Stimulated activated naive B cell treated with anti-CD40 and anti-IgM and Interleukin-4, amounts not matched to agents 10 μg/mL and 1 μg/mL and 100 μg/mL, for 72 hours (primary cell): ENCODE data around the gene BHLHE40.
A peak's percentile ranks its signal among the peaks of the same experiment; 100 is the strongest.

Experiments used
- ATAC-seq, 2 donors: fragments of 150-1000 bp; cut with Tn5 transposase; replicated peaks; 2 replicates each; pipeline ENCODE4 v1.10.0; 2021; ENCODE audit warnings: moderate library complexity in 1 of 2
- DNase-seq: peaks from one replicate; pipeline ENCODE4 v3.0.0; 2021
- H3K27ac Mint-ChIP-seq: one replicate; pipeline ENCODE4 v1.8.0; 2022; ENCODE audit warnings: mild to moderate bottlenecking, mixed read lengths
- H3K27me3 Mint-ChIP-seq, 2 donors: one replicate each; pipeline ENCODE4 v1.8.0; 2022; ENCODE audit warnings: mixed read lengths in 2 of 2
- H3K36me3 Mint-ChIP-seq, 2 donors: one replicate each; pipeline ENCODE4 v1.8.0; 2022; ENCODE audit warnings: mixed read lengths in 2 of 2, mild to moderate bottlenecking in 1 of 2
- H3K4me1 Mint-ChIP-seq, 2 donors: one replicate each; pipeline ENCODE4 v1.8.0; 2022; ENCODE audit warnings: mixed read lengths in 2 of 2, mild to moderate bottlenecking in 1 of 2
- H3K4me3 Mint-ChIP-seq, 2 donors: one replicate each; pipeline ENCODE4 v1.8.0; 2022; ENCODE audit warnings: mild to moderate bottlenecking in 2 of 2, mixed read lengths in 2 of 2, moderate library complexity in 1 of 2
- H3K9me3 Mint-ChIP-seq, 2 donors: one replicate each; pipeline ENCODE4 v1.8.0; 2022; ENCODE audit warnings: mixed read lengths in 2 of 2, mild to moderate bottlenecking in 1 of 2

BHLHE40 gene

GRCh38 chr3:5020242-5020722 is 41.0 kb downstream of the BHLHE40 start:
- Mint-ChIP-seq H3K9me3 (no peaks in the 10 kb centered on the region), H3K27me3 (no peaks in the 10 kb centered on the region), H3K4me3 (no peak overlapping the region), H3K4me1 (peaks cover 56 to 84% of the 10 kb centered on the region in 2 donors), H3K27ac (peak overlapping the region; percentile 53), H3K36me3 (no peaks in the 10 kb centered on the region)
- DNase-seq (no peak), ATAC-seq (no peak)

- Mint-ChIP-seq H3K36me3 (no peaks in the 10 kb centered on the region), H3K4me3 (peak overlapping the region in 1 of 2 donors; percentile 13)
Measured at GRCh38 chr3:5021116-5022092, 42.2 kb downstream of the BHLHE40 start.

GRCh38 chr3:5022187-5022965 is 43.1 kb downstream of the BHLHE40 start:
- Mint-ChIP-seq H3K4me3 (no peak overlapping the region), H3K4me1 (peaks cover 56 to 83% of the 10 kb centered on the region in 2 donors)

More at GRCh38 chr3:5021116-5022092, 42.2 kb downstream of the BHLHE40 start:
- no peaks in the 10 kb centered on the region for H3K9me3 Mint-ChIP-seq
- DNase-seq (no peak), ATAC-seq (no peak)
- H3K4me1 Mint-ChIP-seq, result peaks cover 58 to 84% of the 10 kb centered on the region in 2 donors
- peak overlapping the region; percentile 53 for H3K27ac Mint-ChIP-seq
- H3K27me3 Mint-ChIP-seq, result no peaks in the 10 kb centered on the region

DNA sequence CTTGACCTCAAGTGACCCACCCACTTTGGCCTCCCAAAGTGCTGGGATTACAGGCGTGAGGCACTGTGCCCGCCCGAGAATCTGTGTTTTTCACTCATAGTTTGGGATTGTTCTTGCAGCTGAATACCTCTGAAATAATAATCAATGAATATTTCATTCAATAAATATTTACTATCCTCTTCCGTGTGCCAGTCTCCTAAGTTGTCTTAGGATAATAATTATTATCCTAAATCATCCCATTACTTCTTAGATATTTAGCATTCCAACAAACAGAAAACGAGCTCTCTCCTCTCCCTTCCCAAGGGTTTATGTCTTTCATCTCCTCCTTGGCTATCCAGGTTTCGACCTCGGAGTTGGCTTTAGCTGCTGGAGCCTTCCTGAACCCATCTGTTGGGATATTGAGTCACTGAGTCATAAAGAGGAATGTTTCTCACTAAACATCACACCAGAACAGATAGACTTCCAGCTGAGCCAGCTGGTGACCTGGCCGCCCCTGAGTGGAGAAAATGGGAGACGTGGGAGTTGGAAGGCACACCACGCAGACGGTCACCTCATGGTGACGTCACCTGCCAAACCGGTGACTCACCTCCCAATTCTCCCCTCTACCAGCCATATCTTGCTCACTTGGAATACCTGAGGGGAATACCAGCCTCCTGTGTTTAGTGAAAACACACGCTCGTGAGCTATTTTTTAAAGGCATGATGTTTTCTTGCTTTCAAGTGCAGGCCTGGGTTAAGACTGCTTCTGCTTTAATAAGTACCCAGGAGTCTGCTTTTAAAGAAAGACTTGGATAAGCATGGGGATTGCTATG is 43.9 kb downstream of the BHLHE40 start:
- peak; percentile 59 for DNase-seq

More at GRCh38 chr3:5022187-5022965, 43.1 kb downstream of the BHLHE40 start:
- ATAC-seq (peak; percentile 64 to 68), DNase-seq (no peak)
- no peaks in the 10 kb centered on the region for H3K36me3 Mint-ChIP-seq
- H3K27ac Mint-ChIP-seq, result peak overlapping the region; percentile 53
- H3K27me3 Mint-ChIP-seq, result no peaks in the 10 kb centered on the region
- no peaks in the 10 kb centered on the region for H3K9me3 Mint-ChIP-seq

GRCh38 chr3:5023777-5024346 is 44.6 kb downstream of the BHLHE40 start:
- Mint-ChIP-seq H3K36me3 (no peaks in the 10 kb centered on the region), H3K27ac (peak overlapping the region; percentile 95), H3K27me3 (no peaks in the 10 kb centered on the region), H3K9me3 (no peaks in the 10 kb centered on the region), H3K4me1 (peaks cover 53 to 77% of the 10 kb centered on the region in 2 donors), H3K4me3 (no peak overlapping the region)
- no peak for DNase-seq
- ATAC-seq, result no peak

More for the DNA sequence above, 43.9 kb downstream of the BHLHE40 start:
- H3K4me3 Mint-ChIP-seq, result peak overlapping the region in 1 of 2 donors; percentile 18
- no peaks in the 10 kb centered on the region for H3K9me3 Mint-ChIP-seq
- H3K27ac Mint-ChIP-seq, result peak overlapping the region; percentile 95
- peaks cover 56 to 84% of the 10 kb centered on the region in 2 donors for H3K4me1 Mint-ChIP-seq
- no peaks in the 10 kb centered on the region for H3K27me3 Mint-ChIP-seq
- peak in 1 of 2 donors; percentile 26 for ATAC-seq
- H3K36me3 Mint-ChIP-seq, result no peaks in the 10 kb centered on the region

- Mint-ChIP-seq H3K9me3 (no peaks in the 10 kb centered on the region), H3K27me3 (no peaks in the 10 kb centered on the region), H3K36me3 (peaks cover 0 to 3% of the 10 kb centered on the region in 2 donors), H3K4me1 (peaks cover 47 to 72% of the 10 kb centered on the region in 2 donors), H3K27ac (peak overlapping the region; percentile 88), H3K4me3 (peak overlapping the region; percentile 32 to 90)
- ATAC-seq (no peak), DNase-seq (no peak)
Measured at GRCh38 chr3:5026046-5026362, 46.8 kb downstream of the BHLHE40 start.

- Mint-ChIP-seq H3K36me3 (peaks cover 0 to 3% of the 10 kb centered on the region in 2 donors), H3K4me3 (no peak overlapping the region), H3K9me3 (no peaks in the 10 kb centered on the region), H3K4me1 (peaks cover 33 to 48% of the 10 kb centered on the region in 2 donors), H3K27me3 (no peaks in the 10 kb centered on the region), H3K27ac (peak overlapping the region; percentile 95)
- DNase-seq, result no peak
- no peak for ATAC-seq
Measured at GRCh38 chr3:5029715-5030114, 50.5 kb downstream of the BHLHE40 start.

- no peaks in the 10 kb centered on the region for H3K27me3 Mint-ChIP-seq
- DNase-seq, result no peak
- H3K9me3 Mint-ChIP-seq, result no peaks in the 10 kb centered on the region
- peaks cover 0 to 3% of the 10 kb centered on the region in 2 donors for H3K36me3 Mint-ChIP-seq
- peak overlapping the region; percentile 95 for H3K27ac Mint-ChIP-seq
- no peak for ATAC-seq
- H3K4me1 Mint-ChIP-seq, result peaks cover 37 to 53% of the 10 kb centered on the region in 2 donors
- H3K4me3 Mint-ChIP-seq, result peak overlapping the region in 1 of 2 donors; percentile 56
Measured at GRCh38 chr3:5030152-5030551, 50.9 kb downstream of the BHLHE40 start.

- Mint-ChIP-seq H3K4me3 (no peak overlapping the region), H3K36me3 (peaks cover 0 to 3% of the 10 kb centered on the region in 2 donors), H3K9me3 (no peaks in the 10 kb centered on the region), H3K27me3 (no peaks in the 10 kb centered on the region), H3K4me1 (peaks cover 41 to 54% of the 10 kb centered on the region in 2 donors), H3K27ac (no peak overlapping the region)
- ATAC-seq, result no peak
- DNase-seq, result no peak
Measured at GRCh38 chr3:5032844-5033243, 53.6 kb downstream of the BHLHE40 start.
